HepG2 (cell line): ENCODE measurements around the gene AQP6. TPM values are rescaled to one million over a fixed set of nuclear protein-coding genes. Genes with fewer than 3 reads are reported as not detected.

ENCODE experiments used
- ATM ChIP-seq: fragments of 450-650 bp; IDR thresholded peaks from 2 replicates; pipeline ENCODE4 v1.7.1; 2017; ENCODE audit warnings: mild to moderate bottlenecking, borderline replicate concordance
- BRD4 ChIP-seq: sonication (generic); formaldehyde crosslinking; IDR thresholded peaks from 2 replicates; pipeline ENCODE4 v1.4.0; 2020; ENCODE audit warnings: missing genetic modification reagents
- CEBPG ChIP-seq: IDR thresholded peaks from 2 replicates; pipeline ENCODE4 v1.6.1; 2016
- DR1 ChIP-seq: sonication (generic); formaldehyde crosslinking; IDR thresholded peaks from 2 replicates; pipeline ENCODE4 v1.8.0; 2021; ENCODE audit warnings: mild to moderate bottlenecking, missing genetic modification reagents, inconsistent platforms
- ELF4 ChIP-seq: sonication (generic); formaldehyde crosslinking; IDR thresholded peaks from 2 replicates; pipeline ENCODE4 v1.5.0; 2020; ENCODE audit warnings: missing genetic modification reagents, mild to moderate bottlenecking, moderate library complexity, borderline replicate concordance
- FOXA1 ChIP-seq, 2 experiments: fragments of 450-650 bp in 1 of 2; sonication (generic) in 1 of 2; formaldehyde crosslinking in 1 of 2; IDR thresholded peaks; 2 replicates each; pipeline versions ENCODE4 v1.4.0 to v1.6.1; 2016 to 2020; ENCODE audit warnings: missing genetic modification reagents in 1 of 2
- FOXO1 ChIP-seq: sonication (generic); formaldehyde crosslinking; IDR thresholded peaks from 2 replicates; pipeline ENCODE4 v1.4.0; 2020; ENCODE audit warnings: missing genetic modification reagents
- KAT7 ChIP-seq: IDR thresholded peaks from 2 replicates; pipeline ENCODE4 v1.6.1; 2018; ENCODE audit warnings: borderline replicate concordance, missing compliant biosample characterization
- KDM3A ChIP-seq: IDR thresholded peaks from 2 replicates; pipeline ENCODE4 v1.6.1; 2018; ENCODE audit warnings: low read depth, missing compliant biosample characterization
- KLF9 ChIP-seq: IDR thresholded peaks from 2 replicates; pipeline ENCODE4 v1.6.1; 2016; ENCODE audit warnings: low read depth
- MED13 ChIP-seq: sonication (generic); formaldehyde crosslinking; IDR thresholded peaks from 2 replicates; pipeline ENCODE4 v1.5.0; 2020; ENCODE audit warnings: missing genetic modification reagents
- NR2F1 ChIP-seq, 2 experiments: fragments of 450-650 bp in 1 of 2; formaldehyde crosslinking in 1 of 2; IDR thresholded peaks; 2 replicates each; pipeline versions ENCODE4 v1.5.0 to v1.6.1; 2016 to 2020; ENCODE audit warnings: mild to moderate bottlenecking in 1 of 2, missing compliant biosample characterization in 1 of 2, missing genetic modification reagents in 1 of 2, moderate library complexity in 1 of 2
- SRSF1 ChIP-seq: fragments of 200-400 bp; formaldehyde crosslinking; optimal IDR thresholded peaks from 2 replicates; pipeline ENCODE3; 2017; ENCODE audit warnings: mild to moderate bottlenecking, low read depth, low read length, moderate library complexity
- ZBTB7A ChIP-seq: sonication (generic); formaldehyde crosslinking; IDR thresholded peaks from 2 replicates; pipeline ENCODE4 v1.8.0; 2022; ENCODE audit warnings: mild to moderate bottlenecking, missing genetic modification reagents
- ZNF143 ChIP-seq: sonication (generic); formaldehyde crosslinking; IDR thresholded peaks from 2 replicates; pipeline ENCODE4 v1.4.0; 2020; ENCODE audit warnings: missing genetic modification reagents
- ZNF333 ChIP-seq: sonication (generic); formaldehyde crosslinking; IDR thresholded peaks from 2 replicates; pipeline ENCODE4 v1.4.0; 2020; ENCODE audit warnings: mild to moderate bottlenecking, missing genetic modification reagents, borderline replicate concordance
- ZNF543 ChIP-seq: sonication (generic); formaldehyde crosslinking; IDR thresholded peaks from 2 replicates; pipeline ENCODE4 v1.4.0; 2020; ENCODE audit warnings: mild to moderate bottlenecking, missing genetic modification reagents
- ZNF652 ChIP-seq: IDR thresholded peaks from 2 replicates; pipeline ENCODE4 v1.6.1; 2016; ENCODE audit warnings: low read depth, borderline replicate concordance
- ZNF709 ChIP-seq: sonication (generic); formaldehyde crosslinking; IDR thresholded peaks from 2 replicates; pipeline ENCODE4 v1.5.0; 2020; ENCODE audit warnings: mild to moderate bottlenecking, missing genetic modification reagents
- ZNF747 ChIP-seq: sonication (generic); formaldehyde crosslinking; IDR thresholded peaks from 2 replicates; pipeline ENCODE4 v1.8.1; 2023; ENCODE audit warnings: missing genetic modification reagents, mild to moderate bottlenecking, borderline replicate concordance
- ZNF781 ChIP-seq: sonication (generic); formaldehyde crosslinking; IDR thresholded peaks from 2 replicates; pipeline ENCODE4 v1.5.1; 2020; ENCODE audit warnings: borderline replicate concordance, mild to moderate bottlenecking, missing genetic modification reagents; ENCODE audit errors: not compliant biosample characterization
- ZSCAN9 ChIP-seq: IDR thresholded peaks from 2 replicates; pipeline ENCODE4 v1.6.1; 2016; ENCODE audit warnings: borderline replicate concordance
- polyA plus RNA-seq, 8 experiments: library from polyadenylated mRNA; depleted of rRNA in 3 of 8; stranded (reverse) in 7 of 8; unstranded in 1 of 8; fragments of >200 nt; fragmentation: Illumina TruSeq in 4 of 8; extraction: Trizol in 4 of 8; gene quantifications; 2 replicates each; pipeline versions ENCODE4 v1.2.1 to v1.2.3, GENCODE V29; 2011 to 2016; ENCODE audit warnings: low read depth in 4 of 8, missing spikeins in 1 of 8, mixed read lengths in 1 of 8; ENCODE audit not compliant: insufficient read depth in 1 of 8
- total RNA-seq, 5 experiments: library from RNA; depleted of rRNA; stranded (reverse); fragments of >200 nt; fragmentation: Illumina TruSeq; extraction: Trizol; gene quantifications; 2 replicates each; pipeline ENCODE4 v1.2.3, GENCODE V29; 2016; ENCODE audit warnings: low read depth in 1 of 5
- TF ChIP-seq, protein P1 (sequence below): conservative IDR thresholded peaks from 2 replicates; pipeline ENCODE4 v1.6.1; 2018; ENCODE audit warnings: missing genetic modification reagents
- TF ChIP-seq, protein P2 (sequence below): sonication (generic); formaldehyde crosslinking; IDR thresholded peaks from 2 replicates; pipeline ENCODE4 v1.4.0; 2020; ENCODE audit warnings: mild to moderate bottlenecking, missing genetic modification reagents, borderline replicate concordance
- TF ChIP-seq, protein P3 (sequence below): sonication (generic); formaldehyde crosslinking; IDR thresholded peaks from 2 replicates; pipeline ENCODE4 v1.4.0; 2020; ENCODE audit warnings: missing genetic modification reagents, borderline replicate concordance

The AQP6 gene
- total and polyA plus RNA-seq, 2 of the 13 experiments (the other 11 are each of a cell fraction or from before 2014, with no cell fraction given): 0.32 to 1.3 TPM

DNA sequence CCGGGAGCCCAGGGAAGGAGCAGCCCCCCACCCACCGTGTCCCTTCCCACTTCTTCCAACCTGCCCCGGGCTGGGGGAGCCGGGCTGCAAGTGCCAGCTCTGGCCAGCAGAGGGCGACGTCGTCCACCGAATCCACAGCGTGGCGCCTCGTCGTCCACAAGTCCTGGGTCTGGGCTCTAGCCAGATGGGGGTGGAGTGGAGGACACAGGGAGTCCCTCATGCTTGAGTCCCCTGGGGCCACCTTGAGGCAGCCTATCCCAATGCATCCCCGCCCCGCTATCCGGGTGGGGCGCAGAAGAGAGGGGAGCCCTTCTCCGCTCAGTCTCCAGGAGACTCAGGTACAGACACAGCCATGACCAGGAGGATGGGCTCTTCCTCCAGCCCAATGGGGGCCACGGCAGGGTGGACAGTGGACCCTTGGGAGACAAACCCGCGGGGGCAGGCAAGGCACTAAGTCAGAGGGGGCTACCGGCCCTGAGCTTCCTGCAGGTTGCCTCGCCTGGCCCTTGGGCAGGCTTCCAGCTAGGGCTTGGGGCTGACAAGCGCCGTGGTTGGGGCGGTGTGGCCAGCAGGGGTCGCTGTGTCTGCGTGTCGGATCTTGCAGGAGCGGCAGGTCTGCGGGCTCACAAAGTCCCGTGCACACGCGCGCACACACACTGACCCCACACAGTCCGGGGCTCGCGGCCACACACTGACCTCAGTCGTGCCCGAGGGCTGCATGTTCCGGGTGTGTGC, 5.5 kb upstream of the AQP6 start (continued):
- TF ChIP-seq, protein P1, sequence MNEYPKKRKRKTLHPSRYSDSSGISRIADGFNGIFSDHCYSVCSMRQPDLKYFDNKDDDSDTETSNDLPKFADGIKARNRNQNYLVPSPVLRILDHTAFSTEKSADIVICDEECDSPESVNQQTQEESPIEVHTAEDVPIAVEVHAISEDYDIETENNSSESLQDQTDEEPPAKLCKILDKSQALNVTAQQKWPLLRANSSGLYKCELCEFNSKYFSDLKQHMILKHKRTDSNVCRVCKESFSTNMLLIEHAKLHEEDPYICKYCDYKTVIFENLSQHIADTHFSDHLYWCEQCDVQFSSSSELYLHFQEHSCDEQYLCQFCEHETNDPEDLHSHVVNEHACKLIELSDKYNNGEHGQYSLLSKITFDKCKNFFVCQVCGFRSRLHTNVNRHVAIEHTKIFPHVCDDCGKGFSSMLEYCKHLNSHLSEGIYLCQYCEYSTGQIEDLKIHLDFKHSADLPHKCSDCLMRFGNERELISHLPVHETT (CRISPR knock-in tag): peak; percentile 44; the same call in 1 of the 2 replicates
- TF ChIP-seq KLF9 (CRISPR knock-in tag): no peak
- TF ChIP-seq ZSCAN9: 0 out of 2 replicates have a peak, but pooled peaks have one; percentile 41
- no peak for TF ChIP-seq ELF4 (CRISPR knock-in tag)
- peak; percentile 83; the same call in 1 of the 2 replicates for TF ChIP-seq ZNF333
- TF ChIP-seq MED13 (CRISPR knock-in tag): no peak
- TF ChIP-seq, protein P2, sequence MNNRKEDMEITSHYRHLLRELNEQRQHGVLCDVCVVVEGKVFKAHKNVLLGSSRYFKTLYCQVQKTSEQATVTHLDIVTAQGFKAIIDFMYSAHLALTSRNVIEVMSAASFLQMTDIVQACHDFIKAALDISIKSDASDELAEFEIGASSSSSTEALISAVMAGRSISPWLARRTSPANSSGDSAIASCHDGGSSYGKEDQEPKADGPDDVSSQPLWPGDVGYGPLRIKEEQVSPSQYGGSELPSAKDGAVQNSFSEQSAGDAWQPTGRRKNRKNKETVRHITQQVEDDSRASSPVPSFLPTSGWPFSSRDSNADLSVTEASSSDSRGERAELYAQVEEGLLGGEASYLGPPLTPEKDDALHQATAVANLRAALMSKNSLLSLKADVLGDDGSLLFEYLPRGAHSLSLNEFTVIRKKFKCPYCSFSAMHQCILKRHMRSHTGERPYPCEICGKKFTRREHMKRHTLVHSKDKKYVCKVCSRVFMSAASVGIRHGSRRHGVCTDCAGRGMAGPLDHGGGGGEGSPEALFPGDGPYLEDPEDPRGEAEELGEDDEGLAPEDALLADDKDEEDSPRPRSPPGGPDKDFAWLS (CRISPR knock-in tag): 0 out of 2 replicates have a peak, but pooled peaks have one; percentile 57
- peak; percentile 52 for TF ChIP-seq FOXO1 (CRISPR knock-in tag)
- TF ChIP-seq CEBPG: no peak; the same call in 1 of the 2 replicates
- no peak for TF ChIP-seq ZNF143 (CRISPR knock-in tag)
- no peak for TF ChIP-seq ATM
- TF ChIP-seq ZNF652 (CRISPR knock-in tag): no peak
- no peak for TF ChIP-seq BRD4 (CRISPR knock-in tag)
- TF ChIP-seq ZNF781: no peak
- TF ChIP-seq DR1: no peak
- no peak for TF ChIP-seq NR2F1 (CRISPR knock-in tag; IDR thresholded peaks at IDR 0.05)
- TF ChIP-seq SRSF1: no peak
- TF ChIP-seq, protein P3, sequence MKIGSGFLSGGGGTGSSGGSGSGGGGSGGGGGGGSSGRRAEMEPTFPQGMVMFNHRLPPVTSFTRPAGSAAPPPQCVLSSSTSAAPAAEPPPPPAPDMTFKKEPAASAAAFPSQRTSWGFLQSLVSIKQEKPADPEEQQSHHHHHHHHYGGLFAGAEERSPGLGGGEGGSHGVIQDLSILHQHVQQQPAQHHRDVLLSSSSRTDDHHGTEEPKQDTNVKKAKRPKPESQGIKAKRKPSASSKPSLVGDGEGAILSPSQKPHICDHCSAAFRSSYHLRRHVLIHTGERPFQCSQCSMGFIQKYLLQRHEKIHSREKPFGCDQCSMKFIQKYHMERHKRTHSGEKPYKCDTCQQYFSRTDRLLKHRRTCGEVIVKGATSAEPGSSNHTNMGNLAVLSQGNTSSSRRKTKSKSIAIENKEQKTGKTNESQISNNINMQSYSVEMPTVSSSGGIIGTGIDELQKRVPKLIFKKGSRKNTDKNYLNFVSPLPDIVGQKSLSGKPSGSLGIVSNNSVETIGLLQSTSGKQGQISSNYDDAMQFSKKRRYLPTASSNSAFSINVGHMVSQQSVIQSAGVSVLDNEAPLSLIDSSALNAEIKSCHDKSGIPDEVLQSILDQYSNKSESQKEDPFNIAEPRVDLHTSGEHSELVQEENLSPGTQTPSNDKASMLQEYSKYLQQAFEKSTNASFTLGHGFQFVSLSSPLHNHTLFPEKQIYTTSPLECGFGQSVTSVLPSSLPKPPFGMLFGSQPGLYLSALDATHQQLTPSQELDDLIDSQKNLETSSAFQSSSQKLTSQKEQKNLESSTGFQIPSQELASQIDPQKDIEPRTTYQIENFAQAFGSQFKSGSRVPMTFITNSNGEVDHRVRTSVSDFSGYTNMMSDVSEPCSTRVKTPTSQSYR (CRISPR knock-in tag): 0 out of 2 replicates have a peak, but pooled peaks have one; percentile 35
- peak; percentile 75; the same call in 1 of the 2 replicates for TF ChIP-seq ZNF543 (CRISPR knock-in tag)
- peak; percentile 74; the same call in 1 of the 2 replicates for TF ChIP-seq ZNF747 (CRISPR knock-in tag)
- TF ChIP-seq ZBTB7A (CRISPR knock-in tag): no peak
- no peak for TF ChIP-seq FOXA1 (IDR thresholded peaks at IDR 0.05)
- TF ChIP-seq FOXA1 (CRISPR knock-in tag; IDR thresholded peaks at IDR 0.05): peak; percentile 40; the same call in 1 of the 2 replicates
- peak; percentile 25; the same call in 1 of the 2 replicates for TF ChIP-seq KAT7 (CRISPR knock-in tag)
- TF ChIP-seq ZNF709: 0 out of 2 replicates have a peak, but pooled peaks have one; percentile 6
- TF ChIP-seq KDM3A (CRISPR knock-in tag): 0 out of 2 replicates have a peak, but pooled peaks have one; percentile 59
